Skin of body (tissue), 2 donors: ENCODE measurements around the gene RAB3D. TPM values are rescaled to one million over a fixed set of nuclear protein-coding genes. Genes with fewer than 3 reads are reported as not detected.
"Not testable (repeated sequence)": the region's sequence is repeated elsewhere in the genome, so short reads cannot be mapped to it uniquely, and the experiment has no call there.

Source experiments
- DNase-seq: peaks from one replicate; lab custom pipeline; 2025; lab: John Stamatoyannopoulos, UW
- total RNA-seq: library from RNA; depleted of rRNA; stranded (reverse); fragments of >200 nt; gene quantifications from one replicate; pipeline ENCODE4 v1.2.3, GENCODE V29; 2014

Gene RAB3D
- total RNA-seq, 1 donor from 2014 or later: 29.7 TPM

DNA sequence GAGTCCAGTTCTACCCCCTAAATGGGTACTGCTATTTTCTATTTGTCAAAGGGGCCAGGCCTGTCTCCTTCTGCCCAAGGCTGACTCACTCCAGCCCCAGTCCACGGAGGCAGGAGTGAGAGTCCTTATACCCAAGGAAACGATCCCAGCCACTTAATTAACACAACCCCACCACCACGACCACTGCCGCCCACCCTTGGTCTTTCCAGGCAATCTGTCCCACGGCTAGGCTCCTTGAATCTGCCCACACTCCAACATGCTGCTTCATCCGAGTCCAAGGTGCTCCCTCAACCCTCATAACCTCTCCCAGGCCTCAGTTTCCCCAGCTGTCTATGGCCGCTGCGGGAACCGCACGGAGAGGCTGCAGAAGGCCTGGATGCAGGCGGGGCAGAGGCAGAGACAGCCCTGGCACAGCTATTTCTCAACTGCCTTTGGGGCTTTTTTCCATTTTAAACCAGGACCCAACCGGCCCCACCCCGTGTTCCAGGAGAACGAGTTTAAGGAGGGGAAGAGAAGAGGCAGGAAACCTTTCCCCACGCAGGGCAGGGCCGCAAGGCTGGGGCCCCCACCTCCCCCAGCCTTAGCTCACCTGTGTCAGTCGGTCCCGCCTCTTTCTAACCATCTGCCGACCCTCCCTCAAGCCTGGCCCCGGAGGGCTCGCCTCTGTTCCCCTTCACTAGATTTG, 746 bp downstream of the RAB3D start:
- no peak for DNase-seq

DNA sequence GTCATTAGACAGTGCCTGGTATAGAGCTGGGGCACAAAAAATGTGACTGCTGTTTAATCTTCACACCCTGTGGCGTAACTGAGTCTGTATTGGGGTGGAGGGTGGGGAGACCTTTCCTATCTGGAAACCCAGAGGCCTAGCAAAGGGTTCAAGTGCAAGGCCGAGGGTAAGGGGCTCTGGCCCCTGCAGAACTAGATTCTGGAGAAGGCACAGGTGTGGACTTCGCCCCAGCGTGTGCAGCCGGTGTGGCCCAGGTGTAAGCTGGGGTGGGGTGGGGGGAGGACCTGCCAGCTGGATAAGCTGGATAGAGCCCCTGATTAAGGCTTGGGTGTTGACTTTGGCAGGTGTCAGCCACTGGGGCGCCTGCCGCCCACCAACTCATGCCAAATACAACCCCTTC, 1.3 kb downstream of the RAB3D start:
- no peak for DNase-seq

DNA sequence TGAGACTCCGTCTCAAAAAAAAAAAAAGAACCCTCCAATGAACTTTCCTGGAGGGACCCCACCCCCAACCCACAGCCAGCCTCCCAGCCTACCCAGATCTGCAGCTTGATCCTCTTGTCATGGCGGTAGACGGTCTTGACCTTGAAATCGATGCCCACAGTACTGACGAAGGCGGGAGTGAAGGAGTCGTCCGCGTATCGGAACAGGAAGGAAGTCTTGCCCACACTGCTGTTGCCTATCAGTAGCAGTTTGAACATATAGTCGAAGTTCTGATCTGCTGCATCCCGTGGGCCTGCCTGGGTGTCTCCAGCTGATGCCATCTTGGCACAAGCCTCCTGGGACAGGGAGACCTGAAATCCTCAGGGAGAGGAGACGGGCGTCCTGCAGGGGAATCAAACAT, 2.4 kb downstream of the RAB3D start:
- DNase-seq: no peak

DNA sequence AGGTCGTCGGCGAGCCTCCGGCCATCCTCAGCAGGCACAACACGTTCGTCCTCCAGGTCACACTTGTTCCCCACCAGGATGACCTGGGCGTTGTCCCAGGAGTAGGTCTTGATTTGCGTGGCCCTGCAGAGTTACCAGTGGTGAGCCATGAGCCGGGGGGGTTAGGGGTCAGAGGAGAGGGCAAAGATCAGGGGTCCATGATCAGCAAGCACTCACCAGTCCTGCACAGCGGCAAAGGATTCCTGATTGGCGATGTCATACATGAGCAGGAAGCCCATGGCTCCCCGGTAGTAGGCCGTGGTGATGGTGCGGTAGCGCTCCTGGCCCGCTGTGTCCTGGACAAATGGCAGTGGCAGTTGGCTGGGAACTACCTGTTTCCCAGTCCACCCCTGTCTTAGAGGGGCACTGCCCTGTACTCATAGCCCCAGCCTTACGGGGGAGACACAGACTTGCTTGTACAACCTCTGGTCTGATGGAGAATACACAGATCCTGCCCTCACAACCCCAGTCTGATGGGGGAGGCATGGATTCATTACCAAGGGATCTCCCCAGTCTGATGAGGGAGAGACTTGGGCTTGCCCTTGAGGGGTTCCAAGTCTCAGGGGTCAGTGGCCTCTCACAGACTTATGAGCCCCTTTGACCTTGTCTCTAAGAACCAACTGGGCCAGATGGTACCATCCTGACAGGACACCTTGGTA, 3.9 kb downstream of the RAB3D start:
- no peak for DNase-seq

DNA sequence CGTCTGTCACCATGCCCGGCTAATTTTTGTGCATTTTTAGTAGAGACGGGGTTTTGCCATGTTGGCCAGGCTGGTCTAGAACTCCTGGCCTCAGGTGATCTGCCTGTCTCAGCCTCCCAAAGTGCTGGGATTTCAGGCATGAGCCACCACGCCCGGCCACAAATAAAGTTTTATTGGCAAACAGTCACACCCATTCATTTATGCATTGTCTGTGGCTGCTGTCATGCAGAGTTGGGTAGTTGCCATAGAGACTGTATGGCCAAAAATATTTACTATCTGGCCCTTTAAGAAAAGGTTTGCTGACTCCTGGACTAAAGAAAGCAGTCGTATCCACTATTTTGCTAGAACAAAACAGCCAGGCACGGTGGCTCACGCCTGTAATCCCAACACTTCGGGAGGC, 5.6 kb downstream of the RAB3D start:
- not testable (repeated sequence) for DNase-seq

DNA sequence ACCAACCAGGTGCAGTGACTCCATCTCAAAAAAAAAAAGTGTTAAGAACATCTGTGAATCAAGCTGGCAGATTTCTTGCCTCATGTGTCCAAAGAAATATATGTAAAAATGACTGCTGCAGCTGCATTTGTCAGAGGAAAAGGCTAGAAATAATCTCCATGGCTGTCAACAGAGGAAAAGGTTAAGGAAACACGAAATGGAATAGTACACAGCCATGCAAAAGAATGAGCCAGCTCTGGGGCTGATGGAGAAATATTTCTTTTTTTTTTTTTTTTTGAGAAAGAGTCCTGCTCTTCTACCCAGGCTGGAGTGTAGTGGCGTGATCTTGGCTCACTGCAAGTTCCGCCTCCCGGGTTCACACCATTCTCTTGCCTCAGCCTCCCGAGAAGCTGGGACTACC, 6.6 kb downstream of the RAB3D start:
- DNase-seq: no peak

DNA sequence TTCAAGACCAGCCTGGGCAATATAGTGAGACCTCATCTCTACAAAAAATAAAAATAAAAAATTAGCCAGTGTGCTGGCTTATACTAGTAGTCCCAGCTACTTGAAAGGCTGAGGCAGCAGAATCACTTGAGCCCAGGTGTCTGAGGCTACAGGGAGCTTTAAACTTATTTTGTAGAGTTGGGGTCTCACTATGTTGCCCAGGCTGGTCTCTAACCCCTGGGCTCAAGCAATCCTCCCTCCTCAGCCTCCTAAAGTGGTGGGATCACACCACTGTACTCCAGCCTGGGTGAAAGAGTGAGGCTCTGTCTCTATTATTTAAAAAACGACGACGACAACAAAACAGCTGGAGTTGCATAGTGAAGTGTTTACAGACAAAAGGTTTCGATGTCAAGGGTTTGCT, 8.0 kb downstream of the RAB3D start:
- no peak for DNase-seq

DNA sequence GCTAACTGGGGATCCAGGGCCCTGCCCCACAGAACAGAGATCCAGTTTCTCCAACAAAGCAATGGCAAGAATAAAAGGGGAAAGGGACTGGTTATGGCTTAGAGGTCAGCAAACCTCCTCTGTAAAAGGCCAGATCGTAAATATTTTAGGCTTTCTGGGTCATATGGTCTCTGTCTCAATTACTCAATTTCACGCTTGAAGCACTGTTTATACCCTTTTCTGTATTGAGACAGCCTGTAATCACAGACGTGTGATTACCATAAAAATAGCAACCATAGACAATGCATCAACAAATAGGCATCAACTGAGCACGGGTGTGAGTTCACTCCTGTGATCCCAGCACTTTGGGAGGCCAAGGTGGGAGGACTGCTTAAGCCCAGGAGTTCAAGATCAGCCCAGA, 9.3 kb downstream of the RAB3D start:
- DNase-seq: no peak

DNA sequence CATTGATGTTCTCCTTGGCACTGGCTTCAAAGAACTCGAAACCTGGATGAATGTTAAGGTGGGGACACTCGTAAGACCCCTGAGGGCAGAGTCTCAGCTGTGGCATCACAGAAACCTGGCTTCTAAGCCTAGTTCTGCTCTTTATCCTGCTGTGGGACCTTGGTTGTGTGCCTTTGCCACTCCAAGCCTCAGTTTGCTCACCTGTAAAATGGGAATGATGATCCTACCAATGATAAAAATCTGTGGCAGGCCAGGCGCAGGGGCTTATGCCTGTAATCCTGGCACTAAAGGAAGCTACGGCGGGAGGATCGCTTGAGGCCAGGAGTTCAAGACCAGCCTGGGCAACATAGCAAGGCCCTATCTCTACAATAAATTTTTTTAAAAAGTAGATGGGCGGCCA, 13.9 kb downstream of the RAB3D start:
- no peak for DNase-seq

DNA sequence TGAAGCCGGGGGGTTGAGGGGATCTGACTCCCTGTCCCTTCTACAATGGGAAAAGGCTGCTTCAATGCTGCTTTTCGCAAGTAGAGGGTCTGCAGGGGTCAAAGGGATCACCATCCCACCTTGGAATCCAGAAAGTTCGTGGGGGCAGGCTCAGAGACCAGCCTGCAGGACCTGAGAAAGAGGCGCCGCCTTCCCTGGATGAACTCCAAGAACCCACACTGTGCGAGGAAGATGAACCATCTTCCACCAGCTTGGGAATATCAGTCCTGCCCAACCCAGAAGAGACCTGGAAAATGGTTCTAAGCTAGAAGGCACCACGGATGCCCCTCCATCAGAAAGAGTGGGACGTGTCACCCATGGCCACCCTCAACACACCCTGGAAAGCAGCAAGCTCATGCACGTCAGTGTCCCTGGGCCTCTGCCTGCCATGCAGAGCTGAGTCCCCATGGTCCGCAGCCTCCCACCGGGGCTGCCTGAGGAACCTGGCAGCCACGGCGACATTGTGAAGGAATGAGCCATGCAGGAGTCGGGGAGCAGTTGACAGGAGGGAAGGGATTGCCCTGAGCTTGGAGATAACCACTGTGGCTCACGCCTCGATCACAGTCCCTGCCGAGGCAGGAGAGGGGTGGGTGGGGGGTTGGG, 14.6 kb downstream of the RAB3D start:
- DNase-seq: no peak

DNA sequence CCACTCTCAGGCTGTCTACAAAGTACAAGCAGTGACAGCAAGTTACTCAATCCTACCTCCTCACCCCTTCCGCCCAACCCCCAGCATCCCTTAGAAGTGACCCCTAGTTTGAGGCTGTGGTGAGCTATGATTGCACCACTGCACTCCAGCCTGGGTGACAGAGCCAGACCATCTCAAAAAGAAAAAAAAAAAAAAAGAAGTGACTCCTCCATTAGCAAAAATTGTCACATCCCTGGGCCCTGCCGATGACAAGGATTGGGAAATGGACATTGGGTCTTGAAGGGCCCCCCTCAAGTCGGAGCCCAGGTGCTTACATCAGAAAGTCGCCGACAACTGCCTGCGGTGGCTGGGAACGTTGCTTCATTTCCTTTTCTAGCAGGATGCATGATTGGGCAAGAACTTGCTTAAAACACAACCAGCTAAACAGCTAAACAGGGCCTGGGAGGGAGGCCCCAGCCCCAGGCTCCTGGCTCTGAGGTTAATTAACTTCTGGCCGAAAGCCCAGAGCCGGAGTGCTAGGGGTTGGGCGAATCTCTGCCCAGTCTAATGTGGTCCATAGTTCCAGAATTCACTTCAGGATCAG, 15.3 kb downstream of the RAB3D start:
- peak; percentile 46 for DNase-seq

DNA sequence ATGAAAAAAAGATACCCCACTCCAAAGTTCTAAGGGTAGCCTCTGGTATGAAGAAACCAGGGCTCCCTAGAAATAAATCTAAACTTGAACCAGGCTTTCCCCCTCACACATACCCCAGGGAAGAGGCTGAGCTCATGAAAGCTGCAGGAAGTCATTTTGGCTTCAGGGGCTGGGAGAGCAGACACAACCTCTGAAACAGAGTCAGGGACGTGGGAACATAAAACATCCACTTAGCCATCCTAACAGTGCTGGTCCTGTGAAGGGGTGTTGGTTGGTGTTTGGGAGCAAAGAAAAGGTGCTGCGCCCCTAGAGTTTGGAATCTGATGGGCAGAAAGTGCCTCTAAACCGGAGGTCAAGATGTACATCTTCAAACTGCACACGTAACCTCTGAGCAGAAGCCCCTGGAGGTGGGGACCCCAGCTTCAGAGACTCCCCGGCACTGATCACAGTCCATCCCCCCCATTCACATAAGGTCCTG, 15.8 kb downstream of the RAB3D start:
- no peak for DNase-seq

DNA sequence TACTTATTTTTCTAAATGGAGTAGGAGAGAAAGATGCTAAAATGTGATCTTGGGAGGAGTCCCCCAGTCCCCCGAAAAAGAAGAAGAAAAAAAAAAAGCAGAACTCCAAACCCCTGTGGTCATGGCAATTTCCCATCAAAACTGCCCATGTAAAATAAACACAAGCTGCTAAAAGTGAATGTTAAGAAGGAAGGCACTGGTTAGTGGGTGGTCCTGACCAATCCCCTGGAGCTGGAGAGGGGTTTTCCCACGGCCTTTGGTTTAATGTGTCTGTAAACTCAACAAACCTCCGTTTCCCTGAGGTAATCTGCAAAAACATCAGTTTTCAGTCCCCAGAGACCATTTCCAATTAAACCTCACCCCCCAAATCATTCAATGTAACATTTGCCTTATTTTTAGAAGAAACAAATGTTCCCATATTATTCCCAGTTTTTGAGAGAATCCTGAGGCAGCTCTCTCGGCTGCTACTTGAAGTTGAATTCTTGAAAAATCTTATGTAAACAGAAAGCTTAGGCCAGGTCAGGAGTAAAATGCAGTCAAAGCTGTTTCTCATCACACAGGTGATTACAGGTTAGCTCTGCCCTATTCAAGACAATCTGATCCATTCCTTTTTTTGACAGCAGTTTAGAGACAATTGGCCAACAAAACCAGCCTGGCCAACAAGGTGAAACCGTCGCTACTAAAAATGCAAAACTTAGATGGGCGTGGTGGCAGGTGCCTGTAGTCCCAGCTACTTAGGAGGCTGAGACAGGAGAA, 17.0 kb downstream of the RAB3D start:
- peak; percentile 14 for DNase-seq

DNA sequence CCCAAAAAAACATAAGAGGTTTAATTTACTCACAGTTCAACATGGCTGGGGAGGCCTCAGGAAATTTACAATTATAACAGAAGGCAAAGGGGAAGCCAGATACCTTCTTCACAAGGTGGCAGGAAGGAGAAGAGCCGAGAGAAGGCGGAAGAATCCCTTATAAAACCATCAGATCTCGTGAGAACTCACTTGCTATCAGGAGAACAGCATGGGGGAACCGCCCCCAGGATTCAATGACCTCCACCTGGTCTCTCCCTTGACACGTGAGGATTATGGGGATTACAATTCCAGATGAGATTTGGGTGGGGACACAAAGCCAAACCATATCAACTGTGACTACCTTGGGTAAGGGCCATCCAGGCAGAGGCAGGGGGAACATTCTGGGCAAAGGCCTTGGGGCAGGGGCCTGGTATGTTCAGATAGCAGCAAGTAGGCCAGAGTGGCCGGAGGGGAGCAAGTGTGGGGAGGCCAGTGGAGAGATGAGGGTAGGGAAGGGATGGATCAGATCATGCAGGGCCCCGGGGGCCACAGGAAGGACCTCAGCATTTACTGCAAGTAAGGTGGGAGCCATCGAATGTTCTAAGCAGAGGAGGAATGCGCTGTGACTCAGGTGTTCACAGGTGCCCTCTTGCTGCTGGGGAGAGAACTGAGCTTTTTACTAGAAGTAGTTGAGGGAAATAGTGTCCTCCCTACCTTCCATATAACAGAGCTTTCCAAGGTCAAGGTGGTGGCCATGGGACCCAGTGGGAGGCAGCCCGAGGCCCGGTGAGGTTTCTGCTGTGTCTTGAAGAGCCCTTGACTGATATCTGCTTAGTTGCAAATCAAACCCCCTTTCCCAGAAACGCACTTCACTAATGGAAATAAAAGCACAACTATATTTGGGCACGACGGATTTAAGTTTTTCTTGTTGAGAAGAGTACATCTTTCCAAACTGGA, 18.0 kb downstream of the RAB3D start:
- no peak for DNase-seq

DNA sequence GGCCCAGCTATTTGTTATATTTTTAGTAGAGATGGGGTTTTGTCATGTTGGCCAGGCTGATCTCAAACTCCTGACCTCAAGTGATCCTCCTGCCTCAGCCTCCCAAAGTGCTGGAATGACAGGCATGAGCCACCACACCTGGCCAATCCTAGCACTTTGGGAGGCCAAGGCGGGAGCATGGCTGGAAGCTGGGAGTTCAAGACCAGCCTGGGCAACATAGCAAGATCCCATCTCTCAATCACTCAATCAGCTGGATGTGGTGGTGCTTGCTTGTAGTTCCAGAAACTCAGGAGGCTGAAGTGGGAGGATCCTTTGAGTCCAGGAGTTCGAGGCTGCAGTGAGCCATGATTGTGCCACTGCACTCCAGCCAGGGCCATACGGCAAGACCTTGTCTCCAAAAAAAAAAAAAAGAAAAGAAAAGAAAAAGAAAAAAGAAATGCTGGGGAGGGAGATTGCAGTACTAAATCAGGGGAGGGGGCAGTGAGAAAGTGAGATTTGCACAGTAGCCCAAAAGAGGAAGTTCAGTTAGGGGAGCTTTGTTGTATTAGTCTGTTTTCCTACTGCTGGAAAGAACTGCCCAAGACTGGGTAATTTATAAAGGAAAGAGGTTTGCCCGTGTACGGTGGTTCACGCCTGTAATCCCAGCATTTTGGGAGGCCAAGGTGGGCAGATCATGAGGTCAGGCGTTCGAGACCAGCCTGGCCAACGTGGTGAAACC, 19.0 kb downstream of the RAB3D start:
- not testable (repeated sequence) for DNase-seq

DNA sequence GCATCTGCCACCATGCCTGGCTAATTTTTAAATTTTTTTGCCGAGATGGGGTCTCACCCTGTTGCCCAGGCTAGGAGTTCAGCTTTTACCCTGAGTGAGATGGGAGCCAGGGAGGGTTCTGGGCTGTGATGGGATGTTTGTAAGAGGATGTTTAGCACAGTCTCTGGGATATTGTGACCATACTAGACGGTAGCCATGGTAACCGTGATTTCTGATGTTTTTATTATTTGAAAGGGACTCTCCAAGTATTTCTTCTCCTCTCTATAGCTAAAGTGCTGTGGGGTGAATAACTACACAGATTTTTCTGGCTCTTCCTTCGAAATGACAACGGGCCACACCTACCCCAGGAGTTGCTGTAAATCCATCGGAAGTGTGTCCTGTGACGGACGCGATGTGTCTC, 33.1 kb downstream of the RAB3D start:
- DNase-seq: no peak

DNA sequence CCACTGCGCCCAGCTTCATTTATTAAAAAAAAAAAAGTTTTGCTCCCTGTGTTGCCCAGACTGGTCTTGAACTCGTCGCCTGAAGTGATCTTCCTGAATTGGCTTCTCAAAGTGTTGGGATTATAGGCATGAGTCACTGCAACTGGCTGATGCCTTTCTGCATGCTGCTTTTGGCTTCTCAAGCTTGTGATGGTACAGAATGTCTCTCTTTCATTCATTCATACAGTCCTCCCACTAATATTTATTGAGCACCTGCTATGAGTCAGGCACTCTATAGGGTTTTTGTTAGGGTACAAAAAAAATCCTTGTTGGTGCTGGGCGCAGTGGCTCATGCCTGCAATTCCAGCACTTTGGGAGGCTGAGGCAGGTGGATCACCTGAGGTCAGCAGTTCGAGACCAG, 34.5 kb downstream of the RAB3D start:
- DNase-seq: no peak

DNA sequence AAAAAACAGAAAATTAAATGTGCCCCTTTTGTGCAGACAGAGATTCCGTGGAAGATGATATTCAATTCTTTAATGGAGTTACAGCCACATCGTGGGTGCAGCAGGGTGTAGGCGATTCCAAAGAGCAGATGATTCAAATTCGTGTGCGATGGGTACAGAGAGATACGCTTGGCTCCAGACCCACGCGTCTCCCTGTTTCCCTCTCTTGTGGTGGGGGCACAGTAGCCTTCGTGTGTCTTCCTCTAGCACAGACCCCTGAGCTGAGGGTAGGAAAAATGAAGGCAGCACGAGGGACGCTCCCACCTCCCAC, 38.7 kb downstream of the RAB3D start:
- DNase-seq: no peak

DNA sequence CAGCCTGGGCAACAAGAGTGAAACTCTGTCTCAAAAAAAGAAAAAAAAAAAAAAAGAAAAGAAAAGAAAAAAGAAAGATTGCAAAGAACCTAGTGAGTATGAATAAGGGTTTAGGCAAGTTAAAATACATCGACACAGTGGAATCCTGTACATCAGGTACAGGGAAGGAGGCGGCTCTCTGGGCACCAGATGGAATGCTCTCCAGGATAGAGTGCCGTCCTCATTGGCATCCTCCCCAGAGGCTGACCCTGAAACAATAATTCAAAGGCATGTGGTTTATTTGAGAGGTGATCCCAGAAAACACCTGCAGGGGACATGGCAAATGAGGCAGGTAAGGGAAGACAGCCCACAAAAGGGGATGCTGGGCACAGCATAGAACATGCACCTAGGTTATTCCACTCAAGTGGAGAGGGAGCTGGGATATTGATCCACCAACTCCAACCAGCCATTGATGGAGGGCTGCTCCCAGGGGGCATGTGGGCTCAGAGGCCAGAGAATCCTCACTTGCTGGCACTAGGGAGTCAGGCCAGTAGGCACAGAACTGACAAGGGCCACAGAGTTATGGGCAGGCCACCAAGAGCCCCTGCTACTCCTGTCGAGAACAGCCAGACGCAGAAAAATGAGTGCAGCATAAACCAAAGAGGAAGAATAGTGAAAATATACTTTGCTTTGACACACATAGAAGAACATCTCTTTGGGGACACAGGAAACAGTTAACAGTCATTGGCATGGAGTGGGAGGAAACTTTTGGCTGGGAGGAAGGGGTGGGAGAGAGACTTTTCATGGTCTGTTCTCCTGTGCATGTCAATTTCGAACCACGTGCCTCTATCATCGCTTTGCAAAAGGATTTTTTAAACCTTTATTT, 39.3 kb downstream of the RAB3D start:
- no peak for DNase-seq
